ENCODE measurements around the gene INTU. TPM values are rescaled to one million over a fixed set of nuclear protein-coding genes. Genes with fewer than 3 reads are reported as not detected.

INTU gene
- total RNA-seq, 4 donors from 2014 or later, result 5.8 to 19.3 (median 8.3) TPM

- DNase-seq (ENCODE audit: low spot score), result no peak
- ATAC-seq (ENCODE audit: low FRiP score), result no peak
- TF ChIP-seq, protein P1, sequence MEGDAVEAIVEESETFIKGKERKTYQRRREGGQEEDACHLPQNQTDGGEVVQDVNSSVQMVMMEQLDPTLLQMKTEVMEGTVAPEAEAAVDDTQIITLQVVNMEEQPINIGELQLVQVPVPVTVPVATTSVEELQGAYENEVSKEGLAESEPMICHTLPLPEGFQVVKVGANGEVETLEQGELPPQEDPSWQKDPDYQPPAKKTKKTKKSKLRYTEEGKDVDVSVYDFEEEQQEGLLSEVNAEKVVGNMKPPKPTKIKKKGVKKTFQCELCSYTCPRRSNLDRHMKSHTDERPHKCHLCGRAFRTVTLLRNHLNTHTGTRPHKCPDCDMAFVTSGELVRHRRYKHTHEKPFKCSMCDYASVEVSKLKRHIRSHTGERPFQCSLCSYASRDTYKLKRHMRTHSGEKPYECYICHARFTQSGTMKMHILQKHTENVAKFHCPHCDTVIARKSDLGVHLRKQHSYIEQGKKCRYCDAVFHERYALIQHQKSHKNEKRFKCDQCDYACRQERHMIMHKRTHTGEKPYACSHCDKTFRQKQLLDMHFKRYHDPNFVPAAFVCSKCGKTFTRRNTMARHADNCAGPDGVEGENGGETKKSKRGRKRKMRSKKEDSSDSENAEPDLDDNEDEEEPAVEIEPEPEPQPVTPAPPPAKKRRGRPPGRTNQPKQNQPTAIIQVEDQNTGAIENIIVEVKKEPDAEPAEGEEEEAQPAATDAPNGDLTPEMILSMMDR (IDR thresholded peaks at IDR 0.05), result no peak
These were observed 102.2 kb downstream of the INTU start for GRCh38 chr4:127734976-127735375.

- no peak for ATAC-seq (ENCODE audit: low FRiP score)
- TF ChIP-seq, protein P1 (IDR thresholded peaks at IDR 0.05), result no peak
- DNase-seq (ENCODE audit: low spot score), result no peak
These were observed 104.5 kb downstream of the INTU start for GRCh38 chr4:127737295-127737694.

- ATAC-seq (ENCODE audit: low FRiP score), result no peak
- TF ChIP-seq, protein P1 (IDR thresholded peaks at IDR 0.05), result no peak
These were observed 108.5 kb downstream of the INTU start for GRCh38 chr4:127741247-127741646.

DNA sequence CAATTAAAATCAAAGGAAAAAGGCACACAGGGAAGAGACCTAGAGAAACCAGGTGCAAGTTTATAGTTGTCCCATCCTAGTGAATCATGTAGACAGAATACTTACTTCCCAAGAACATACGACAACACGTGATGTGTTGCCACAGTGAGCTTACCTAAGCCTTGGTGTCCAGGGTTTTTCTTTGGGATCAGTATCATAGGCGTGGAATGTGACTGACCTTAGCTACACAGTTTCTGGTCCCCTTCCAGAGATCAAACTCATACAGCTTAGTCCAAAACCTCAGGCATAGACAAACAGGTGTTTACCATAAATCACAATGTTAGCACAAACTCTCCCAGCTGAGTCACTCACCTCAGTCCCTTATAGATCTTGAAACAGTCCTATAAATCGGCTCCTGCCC, 115.1 kb downstream of the INTU start:
- TF ChIP-seq, protein P1 (IDR thresholded peaks at IDR 0.05), result no peak
- DNase-seq (ENCODE audit: low spot score), result no peak
- no peak for ATAC-seq (ENCODE audit: low FRiP score)

More at GRCh38 chr4:127741247-127741646, 108.5 kb downstream of the INTU start:
- no peak for DNase-seq (ENCODE audit: low spot score)

- ATAC-seq (ENCODE audit: low FRiP score), result no peak
- no peak for DNase-seq (ENCODE audit: low spot score)
- TF ChIP-seq, protein P1 (IDR thresholded peaks at IDR 0.05), result no peak
These were observed 116.2 kb downstream of the INTU start for GRCh38 chr4:127748957-127749356.

GRCh38 chr4:127756906-127757305, 124.1 kb downstream of the INTU start:
- TF ChIP-seq, protein P1 (IDR thresholded peaks at IDR 0.05), result no peak
- ATAC-seq (ENCODE audit: low FRiP score) (no peak), DNase-seq (ENCODE audit: low spot score) (no peak)

DNA sequence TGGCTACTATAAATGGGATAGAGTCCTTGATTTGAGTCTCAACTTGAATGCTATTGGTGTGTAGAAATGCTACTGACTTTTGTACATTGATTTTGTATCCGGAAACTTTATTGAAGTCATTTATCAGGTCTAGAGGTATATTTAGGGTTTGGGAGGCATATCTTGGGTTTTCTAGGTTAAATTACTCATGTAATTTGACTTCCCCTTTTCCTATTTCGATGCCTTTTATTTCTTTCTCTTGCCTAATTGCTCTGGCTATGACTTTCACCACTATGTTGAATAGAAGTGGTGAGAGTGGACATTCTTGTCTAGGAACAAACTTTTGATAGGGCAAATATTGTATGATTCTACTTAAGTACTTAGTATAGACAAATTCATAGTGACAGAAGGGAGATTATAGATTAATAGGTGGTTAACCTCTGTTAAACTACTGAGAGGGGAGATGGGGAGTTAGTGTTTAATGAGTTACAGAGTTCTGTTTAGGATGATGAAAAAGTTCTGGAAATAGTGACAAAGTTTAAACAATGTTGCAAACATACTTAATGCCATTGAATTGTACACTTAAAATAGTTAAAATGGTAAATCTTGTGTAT, 126.6 kb downstream of the INTU start:
- ATAC-seq (ENCODE audit: low FRiP score), result no peak

More for the DNA sequence above, 126.6 kb downstream of the INTU start:
- TF ChIP-seq, protein P1 (IDR thresholded peaks at IDR 0.05), result no peak
- no peak for DNase-seq (ENCODE audit: low spot score)
